Upper lobe of left lung (tissue), 6 donors: ENCODE results near the gene ARAP1. TPM values are rescaled to one million over a fixed set of nuclear protein-coding genes. Genes with fewer than 3 reads are reported as not detected.

Experiments used
- ATAC-seq, 2 donors: fragments of 200-7000 bp; cut with Tn5 transposase; one replicate each; pipeline ENCODE4 v1.9.1; 2022; ENCODE audit warnings: mild to moderate bottlenecking in 2 of 2, moderate library complexity in 2 of 2; ENCODE audit not compliant: low FRiP score in 2 of 2
- DNase-seq, 2 donors: peaks; one replicate each; pipeline ENCODE4 v3.0.0-alpha.2; 2019 to 2020
- H3K27ac ChIP-seq, 4 donors: fragments of 200-600 bp; sonication (generic); one replicate each; pipeline ENCODE4 v1.5.1; 2016 to 2019
- H3K27me3 ChIP-seq, 4 donors: fragments of 200-600 bp; sonication (generic); one replicate each; pipeline ENCODE4 v1.5.1; 2017 to 2019
- H3K36me3 ChIP-seq, 4 donors: fragments of 200-600 bp; sonication (generic); one replicate each; pipeline ENCODE4 v1.5.1; 2016 to 2019
- H3K4me1 ChIP-seq, 4 donors: fragments of 200-600 bp; sonication (generic); one replicate each; pipeline ENCODE4 v1.5.1; 2018 to 2019
- H3K4me3 ChIP-seq, 4 donors: fragments of 200-600 bp; sonication (generic); one replicate each; pipeline ENCODE4 v1.5.1; 2017 to 2019; ENCODE audit warnings: mild to moderate bottlenecking in 2 of 4, moderate library complexity in 1 of 4
- H3K9me3 ChIP-seq, 4 donors: fragments of 200-600 bp; sonication (generic); one replicate each; pipeline ENCODE4 v1.5.1; 2018 to 2019
- EP300 ChIP-seq, 4 donors: sonication (generic); formaldehyde crosslinking; IDR thresholded peaks; one replicate each; pipeline ENCODE4 v1.5.1; 2017; ENCODE audit warnings: antibody characterized with exemption in 4 of 4, control low read depth in 2 of 4
- POLR2A ChIP-seq, 4 donors: fragments of 450-650 bp; IDR thresholded peaks; one replicate each; pipeline ENCODE4 v1.5.1; 2016 to 2017; ENCODE audit warnings: antibody characterized with exemption in 4 of 4, mild to moderate bottlenecking in 2 of 4
- POLR2AphosphoS5 ChIP-seq, 2 donors: sonication (generic); formaldehyde crosslinking; IDR thresholded peaks; one replicate each; pipeline ENCODE4 v1.5.1; 2017; ENCODE audit warnings: antibody characterized with exemption in 2 of 2
- WGBS, 2 donors: methylation state at CpG; one replicate each; pipeline ENCODE4 v1.1.5; 2017 to 2018; 5-methylcytosine and 5-hydroxymethylcytosine counted together
- total RNA-seq, 6 donors: library from RNA; depleted of rRNA in 4 of 6; stranded (reverse); fragments of >200 nt in 4 of 6; gene quantifications; one replicate each; pipeline versions ENCODE4 v1.1.0 to v1.2.1, GENCODE V29; 2016 to 2021
- TF ChIP-seq, protein P1 (sequence below), 6 experiments: fragments of 450-650 bp in 4 of 6; fragments of 200-600 bp in 2 of 6; sonication (generic) in 2 of 6; IDR thresholded peaks; one replicate each; pipeline ENCODE4 v1.5.1; 2016 to 2019; ENCODE audit warnings: antibody characterized with exemption in 6 of 6
- donor health status: DM: no; HTN: no; CAD: no; lungs with moderate emphysema.
- donor health status: DM: no; HTN: yes; CAD: no; lungs with severe emphysema.

ARAP1 gene
- total RNA-seq, 6 donors from 2014 or later = 217 to 1,154 (median 269) TPM

DNA sequence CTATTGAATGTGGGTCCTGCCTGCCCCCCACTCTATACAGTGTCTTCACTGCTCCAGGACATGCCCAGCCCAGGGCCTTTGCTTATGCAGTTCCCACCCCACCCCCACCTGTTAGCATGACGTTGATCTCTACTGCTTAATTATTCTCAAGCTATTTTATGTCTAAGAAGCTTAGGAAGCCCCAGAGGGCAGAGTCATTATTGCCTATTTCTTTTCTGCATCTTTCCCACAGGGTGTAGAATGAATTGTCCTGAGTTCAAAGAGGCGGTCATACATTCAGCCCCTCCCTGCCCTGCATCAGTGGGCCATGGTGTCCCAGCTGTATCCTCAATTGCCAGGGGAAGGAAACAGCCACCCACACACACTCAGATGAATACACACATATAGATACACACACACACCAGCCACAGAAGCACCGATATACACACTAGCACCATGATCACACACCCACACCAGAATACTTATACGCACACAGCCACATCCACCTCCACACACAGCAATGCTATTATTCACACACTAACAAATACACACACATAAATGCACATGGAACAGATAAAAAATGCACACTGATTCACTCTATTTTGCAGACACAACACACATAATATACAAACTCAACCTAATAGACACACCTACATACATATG lies 79.5 kb downstream of the ARAP1 start:
- Histone ChIP-seq H3K4me3 (no peak overlapping the region), H3K27me3 (peaks cover 0 to 35% (median 10%) of the 10 kb centered on the region in 4 donors), H3K4me1 (peaks cover 0 to 7% (median 0%) of the 10 kb centered on the region in 4 donors), H3K27ac (no peak overlapping the region), H3K9me3 (peaks cover 1 to 4% (median 3%) of the 10 kb centered on the region in 4 donors), H3K36me3 (no peaks in the 10 kb centered on the region)
- TF ChIP-seq, protein P1, sequence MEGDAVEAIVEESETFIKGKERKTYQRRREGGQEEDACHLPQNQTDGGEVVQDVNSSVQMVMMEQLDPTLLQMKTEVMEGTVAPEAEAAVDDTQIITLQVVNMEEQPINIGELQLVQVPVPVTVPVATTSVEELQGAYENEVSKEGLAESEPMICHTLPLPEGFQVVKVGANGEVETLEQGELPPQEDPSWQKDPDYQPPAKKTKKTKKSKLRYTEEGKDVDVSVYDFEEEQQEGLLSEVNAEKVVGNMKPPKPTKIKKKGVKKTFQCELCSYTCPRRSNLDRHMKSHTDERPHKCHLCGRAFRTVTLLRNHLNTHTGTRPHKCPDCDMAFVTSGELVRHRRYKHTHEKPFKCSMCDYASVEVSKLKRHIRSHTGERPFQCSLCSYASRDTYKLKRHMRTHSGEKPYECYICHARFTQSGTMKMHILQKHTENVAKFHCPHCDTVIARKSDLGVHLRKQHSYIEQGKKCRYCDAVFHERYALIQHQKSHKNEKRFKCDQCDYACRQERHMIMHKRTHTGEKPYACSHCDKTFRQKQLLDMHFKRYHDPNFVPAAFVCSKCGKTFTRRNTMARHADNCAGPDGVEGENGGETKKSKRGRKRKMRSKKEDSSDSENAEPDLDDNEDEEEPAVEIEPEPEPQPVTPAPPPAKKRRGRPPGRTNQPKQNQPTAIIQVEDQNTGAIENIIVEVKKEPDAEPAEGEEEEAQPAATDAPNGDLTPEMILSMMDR (IDR thresholded peaks at IDR 0.05) = no peak
- TF ChIP-seq POLR2A (IDR thresholded peaks at IDR 0.05) (no peak), POLR2AphosphoS5 (IDR thresholded peaks at IDR 0.05) (no peak), EP300 (IDR thresholded peaks at IDR 0.05) (no peak)
- ATAC-seq (no peak), DNase-seq (no peak)
- 46 to 59% methylated on average over 4 of the region's 4 CpGs for WGBS, 2 donors

DNA sequence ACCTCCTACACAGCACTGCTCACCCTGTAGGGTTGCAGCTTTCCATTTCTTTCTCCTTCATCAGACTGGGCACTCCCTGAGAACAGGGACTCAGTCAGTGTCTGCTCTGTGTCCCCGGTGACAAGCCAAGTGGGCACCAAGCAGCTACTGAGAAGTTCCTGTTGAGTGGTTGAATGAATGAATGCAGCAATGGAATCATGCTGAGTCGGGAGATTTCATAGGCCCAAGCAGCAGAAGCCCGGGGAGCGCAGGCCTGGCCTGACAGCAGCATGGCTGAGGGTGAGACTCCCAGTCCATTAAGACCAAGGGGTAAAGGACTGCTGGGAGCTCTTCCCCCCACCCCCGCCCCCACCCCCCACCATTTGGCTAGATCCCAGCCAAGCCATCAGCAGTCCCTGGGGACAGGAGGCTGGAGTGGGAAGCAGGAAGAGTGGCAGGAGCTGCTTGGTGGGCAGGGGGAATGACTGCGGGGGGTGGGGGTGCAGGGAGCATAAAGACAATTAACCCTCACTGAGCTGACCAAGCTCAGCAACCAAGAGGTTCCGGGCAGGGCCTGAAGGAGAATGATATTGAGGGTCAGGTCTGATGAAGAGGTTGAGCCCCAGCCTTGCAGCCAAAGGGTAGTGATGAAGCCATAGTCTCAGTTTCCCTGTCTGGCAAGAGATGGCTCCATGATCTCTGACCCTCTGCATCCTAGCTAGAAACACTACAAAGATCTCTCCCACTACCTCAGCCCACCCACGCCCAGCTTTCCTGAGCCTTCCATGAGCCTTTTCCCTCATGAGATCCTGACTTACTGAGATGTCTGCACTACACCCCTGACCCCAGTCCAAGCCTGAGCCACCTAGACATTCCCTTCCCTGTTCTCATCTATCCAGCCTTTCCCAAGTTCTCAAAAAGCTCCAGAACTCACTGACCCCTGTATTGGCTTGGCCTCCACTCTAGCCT lies 80.8 kb downstream of the ARAP1 start:
- DNase-seq (no peak), ATAC-seq (no peak)
- Histone ChIP-seq H3K36me3 (no peaks in the 10 kb centered on the region), H3K27ac (no peak overlapping the region), H3K9me3 (peaks cover 5 to 9% (median 8%) of the 10 kb centered on the region in 4 donors), H3K4me3 (no peak overlapping the region), H3K27me3 (peaks cover 0 to 22% (median 10%) of the 10 kb centered on the region in 4 donors), H3K4me1 (no peaks in the 10 kb centered on the region)
- WGBS, 2 donors = 40 to 55% methylated on average over 3 to 8 of the region's 8 CpGs
- TF ChIP-seq POLR2AphosphoS5 (IDR thresholded peaks at IDR 0.05) = no peak
- TF ChIP-seq EP300 (IDR thresholded peaks at IDR 0.05) = no peak
- TF ChIP-seq POLR2A (IDR thresholded peaks at IDR 0.05) = no peak
- TF ChIP-seq, protein P1 (IDR thresholded peaks at IDR 0.05) = no peak

DNA sequence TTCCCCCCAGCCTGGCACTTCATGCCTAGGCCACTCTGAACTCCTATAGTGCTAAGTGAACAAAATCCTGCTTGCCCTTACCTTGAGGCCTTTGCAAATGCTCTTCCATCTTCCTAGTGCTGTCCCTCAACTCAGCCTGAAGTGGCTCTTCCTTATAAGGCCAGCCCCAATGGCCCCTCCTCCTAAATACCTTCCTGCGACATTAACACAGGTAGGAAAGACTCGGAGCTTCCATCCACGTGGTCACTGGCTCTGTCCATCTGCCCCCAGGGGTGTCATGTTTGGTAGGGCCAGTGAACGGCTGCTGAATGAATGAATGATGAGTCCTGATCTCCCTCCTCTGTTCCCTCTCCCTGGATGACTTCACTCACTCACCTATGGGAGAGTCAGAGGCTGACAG lies 82.2 kb downstream of the ARAP1 start:
- TF ChIP-seq POLR2AphosphoS5 (IDR thresholded peaks at IDR 0.05) (no peak), POLR2A (IDR thresholded peaks at IDR 0.05) (no peak), EP300 (IDR thresholded peaks at IDR 0.05) (no peak)
- TF ChIP-seq, protein P1 (IDR thresholded peaks at IDR 0.05) = no peak

DNA sequence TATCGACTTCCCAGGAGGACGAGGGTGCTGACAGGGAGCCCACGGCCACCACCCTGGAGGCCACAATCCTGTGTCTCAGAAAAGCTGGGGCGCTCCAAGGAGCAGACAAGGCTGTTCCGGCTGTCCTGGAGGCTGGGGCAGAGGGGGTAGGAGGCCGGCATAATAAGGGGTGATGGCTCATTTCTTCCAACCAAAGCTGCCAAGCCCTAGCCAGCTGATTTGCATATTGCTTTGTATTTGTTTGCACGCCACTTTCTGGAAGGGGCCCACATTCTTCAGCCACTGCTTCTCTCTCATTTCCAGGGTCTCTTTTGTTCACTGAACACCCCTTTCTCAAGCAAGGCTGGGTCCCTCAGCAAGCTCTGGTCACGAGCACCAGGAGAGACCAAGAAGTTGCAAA lies 82.7 kb downstream of the ARAP1 start:
- H3K9me3 ChIP-seq = peaks cover 5 to 9% (median 8%) of the 10 kb centered on the region in 4 donors
- DNase-seq (no peak), ATAC-seq (no peak)
- H3K4me1 ChIP-seq = no peaks in the 10 kb centered on the region
- no peaks in the 10 kb centered on the region for H3K36me3 ChIP-seq
- WGBS, 2 donors = 74 to 79% methylated on average over 6 to 8 of the region's 8 CpGs
- no peak overlapping the region for H3K27ac ChIP-seq
- H3K4me3 ChIP-seq = no peak overlapping the region
- peaks cover 0 to 13% (median 9%) of the 10 kb centered on the region in 4 donors for H3K27me3 ChIP-seq
- TF ChIP-seq EP300 (IDR thresholded peaks at IDR 0.05) = no peak
- TF ChIP-seq POLR2AphosphoS5 (IDR thresholded peaks at IDR 0.05) = no peak
- TF ChIP-seq POLR2A (IDR thresholded peaks at IDR 0.05) = no peak
- TF ChIP-seq, protein P1 (IDR thresholded peaks at IDR 0.05) = no peak

More for the DNA sequence above, 82.2 kb downstream of the ARAP1 start:
- ATAC-seq (no peak), DNase-seq (no peak)
- peaks cover 5 to 9% (median 8%) of the 10 kb centered on the region in 4 donors for H3K9me3 ChIP-seq
- no peaks in the 10 kb centered on the region for H3K4me1 ChIP-seq
- 26 to 43% methylated on average over 4 of the region's 4 CpGs for WGBS, 2 donors
- H3K27me3 ChIP-seq = peaks cover 0 to 13% (median 9%) of the 10 kb centered on the region in 4 donors
- no peak overlapping the region for H3K4me3 ChIP-seq
- H3K27ac ChIP-seq = no peak overlapping the region
- H3K36me3 ChIP-seq = no peaks in the 10 kb centered on the region
